Measurements from ENCODE around the gene CSTF2T.
A peak's percentile ranks its signal among the peaks of the same experiment; 100 is the strongest.
"Not testable (repeated sequence)": the region's sequence is repeated elsewhere in the genome, so short reads cannot be mapped to it uniquely, and the experiment has no call there.

The CSTF2T gene

GRCh38 chr10:51696251-51696650 lies 3.1 kb downstream of the CSTF2T start:
- no peak for DNase-seq

GRCh38 chr10:51694086-51694768 lies 5.2 kb downstream of the CSTF2T start:
- no peak for DNase-seq

- no peak for DNase-seq
Observed at GRCh38 chr10:51691135-51691534, 8.3 kb downstream of the CSTF2T start.

- DNase-seq = no peak
Observed at GRCh38 chr10:51689536-51689935, 9.9 kb downstream of the CSTF2T start.

GRCh38 chr10:51688826-51689225 lies 10.6 kb downstream of the CSTF2T start:
- not testable (repeated sequence) for DNase-seq

- DNase-seq = no peak
Observed at GRCh38 chr10:51687296-51687695, 12.1 kb downstream of the CSTF2T start.

GRCh38 chr10:51685768-51686167 lies 13.6 kb downstream of the CSTF2T start:
- no peak for DNase-seq

GRCh38 chr10:51683031-51683691 lies 16.2 kb downstream of the CSTF2T start:
- no peak for DNase-seq

- DNase-seq = peak; percentile 3
Observed at GRCh38 chr10:51679841-51680240, 19.6 kb downstream of the CSTF2T start.

- DNase-seq = no peak
Observed at GRCh38 chr10:51675088-51675487, 24.3 kb downstream of the CSTF2T start.

GRCh38 chr10:51672039-51672535 lies 27.3 kb downstream of the CSTF2T start:
- no peak for DNase-seq

GRCh38 chr10:51669041-51669440 lies 30.4 kb downstream of the CSTF2T start:
- no peak for DNase-seq

- DNase-seq = no peak
Observed at GRCh38 chr10:51668336-51668689, 31.1 kb downstream of the CSTF2T start.

GRCh38 chr10:51667678-51668335 lies 31.6 kb downstream of the CSTF2T start:
- DNase-seq = no peak

- no peak for DNase-seq
Observed at GRCh38 chr10:51666456-51666855, 32.9 kb downstream of the CSTF2T start.

- no peak for DNase-seq
Observed at GRCh38 chr10:51663086-51663485, 36.3 kb downstream of the CSTF2T start.

- no peak for DNase-seq
Observed at GRCh38 chr10:51659344-51659743, 40.1 kb downstream of the CSTF2T start.

GRCh38 chr10:51658000-51658399 lies 41.4 kb downstream of the CSTF2T start:
- no peak for DNase-seq

- DNase-seq = no peak
Observed at GRCh38 chr10:51656503-51656902, 42.9 kb downstream of the CSTF2T start.

- no peak for DNase-seq
Observed at GRCh38 chr10:51654918-51655317, 44.5 kb downstream of the CSTF2T start.

GRCh38 chr10:51653025-51653424 lies 46.4 kb downstream of the CSTF2T start:
- DNase-seq = no peak

- no peak for DNase-seq
Observed at GRCh38 chr10:51651063-51651462, 48.3 kb downstream of the CSTF2T start.

GRCh38 chr10:51649064-51649463 lies 50.3 kb downstream of the CSTF2T start:
- no peak for DNase-seq

All from NCI-H82 (cell line).